Peyer's patch (tissue), 4 donors: Measurements from ENCODE around the gene TDRD12.

Experiments used
- CTCF ChIP-seq, 6 experiments: fragments of 450-650 bp in 4 of 6; fragments of 200-600 bp in 2 of 6; sonication (generic) in 1 of 6; IDR thresholded peaks; one replicate each; pipeline ENCODE4 v1.5.1; 2017 to 2019; ENCODE audit warnings: antibody characterized with exemption in 6 of 6, mild to moderate bottlenecking in 3 of 6, moderate library complexity in 1 of 6
- POLR2A ChIP-seq, 2 donors: fragments of 450-650 bp; IDR thresholded peaks; one replicate each; pipeline ENCODE4 v1.5.1; 2017; ENCODE audit warnings: antibody characterized with exemption in 2 of 2, mild to moderate bottlenecking in 2 of 2, moderate library complexity in 2 of 2

- TF ChIP-seq CTCF (IDR thresholded peaks at IDR 0.05) (no peak), POLR2A (IDR thresholded peaks at IDR 0.05) (no peak)
Observed at GRCh38 chr19:32811151-32811550, 91.6 kb downstream of the TDRD12 start.
